AG04450 (cell line): Measurements from ENCODE around the gene TOR1A. TPM values are rescaled to one million over a fixed set of nuclear protein-coding genes. Genes with fewer than 3 reads are reported as not detected.

ENCODE experiments used
- CTCF ChIA-PET: fragments of 300-600, 350-600 bp; formaldehyde crosslinking; extraction: SDS; loops from one replicate; lab custom pipeline; 2022; ENCODE audit warnings: antibody characterized with exemption, inconsistent platforms; lab: Charles Lee
- POLR2A ChIA-PET: fragments of 350-600 bp; formaldehyde crosslinking; extraction: SDS; loops from one replicate; lab custom pipeline; 2021; ENCODE audit warnings: antibody characterized with exemption, inconsistent platforms; lab: Yijun Ruan, JAX
- DNase-seq: peaks from one replicate; pipeline ENCODE4 v3.0.0-alpha.2; 2011; ENCODE audit warnings: low read depth, low spot score
- H3K27ac ChIP-seq: one replicate; pipeline ENCODE4 v1.5.1; 2012; ENCODE audit warnings: low read depth, low read length, control low read depth
- H3K27me3 ChIP-seq: one replicate; pipeline ENCODE4 v1.6.0; 2012; ENCODE audit warnings: low read length; ENCODE audit not compliant: control insufficient read depth, insufficient read depth
- H3K4me3 ChIP-seq: 2 replicates; pipeline ENCODE4 v1.5.1; 2011; ENCODE audit warnings: mild to moderate bottlenecking, low read depth, low read length, control low read depth
- H3K9me3 ChIP-seq: 2 replicates; pipeline ENCODE4 v1.5.1; 2012; ENCODE audit warnings: low read length; ENCODE audit not compliant: control insufficient read depth, insufficient read depth
- polyA plus RNA-seq: library from polyadenylated mRNA; depleted of rRNA; stranded (reverse); fragments of >200 nt; gene quantifications from 2 replicates; pipeline ENCODE4 v1.2.3, GENCODE V29; 2011
- TF ChIP-seq, protein P1 (sequence below): IDR thresholded peaks from 2 replicates; pipeline ENCODE4 v1.5.1; 2011; ENCODE audit warnings: low read depth, low read length, control low read depth, inconsistent platforms

The TOR1A gene
- polyA plus RNA-seq, 1 experiment: 78.5 TPM

DNA sequence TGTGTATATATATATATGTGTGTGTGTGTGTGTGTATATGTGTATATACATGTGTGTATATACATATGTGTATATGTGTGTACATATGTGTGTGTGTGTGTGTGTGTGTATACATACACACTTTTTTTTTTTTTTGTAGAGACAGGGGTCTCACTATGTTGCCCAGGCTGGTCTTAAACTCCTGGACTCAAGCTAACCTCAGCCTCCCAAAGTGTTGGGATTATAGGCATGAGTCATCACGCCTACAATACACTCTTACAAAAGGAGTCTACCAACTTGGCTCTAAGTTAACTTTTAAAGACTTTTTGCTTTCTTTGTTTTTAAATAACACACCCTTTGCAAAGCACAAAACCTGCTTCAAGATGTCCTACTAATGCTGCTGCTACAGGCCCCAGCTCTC, 9.0 kb upstream of the TOR1A start:
- no peak for DNase-seq
- TF ChIP-seq, protein P1, sequence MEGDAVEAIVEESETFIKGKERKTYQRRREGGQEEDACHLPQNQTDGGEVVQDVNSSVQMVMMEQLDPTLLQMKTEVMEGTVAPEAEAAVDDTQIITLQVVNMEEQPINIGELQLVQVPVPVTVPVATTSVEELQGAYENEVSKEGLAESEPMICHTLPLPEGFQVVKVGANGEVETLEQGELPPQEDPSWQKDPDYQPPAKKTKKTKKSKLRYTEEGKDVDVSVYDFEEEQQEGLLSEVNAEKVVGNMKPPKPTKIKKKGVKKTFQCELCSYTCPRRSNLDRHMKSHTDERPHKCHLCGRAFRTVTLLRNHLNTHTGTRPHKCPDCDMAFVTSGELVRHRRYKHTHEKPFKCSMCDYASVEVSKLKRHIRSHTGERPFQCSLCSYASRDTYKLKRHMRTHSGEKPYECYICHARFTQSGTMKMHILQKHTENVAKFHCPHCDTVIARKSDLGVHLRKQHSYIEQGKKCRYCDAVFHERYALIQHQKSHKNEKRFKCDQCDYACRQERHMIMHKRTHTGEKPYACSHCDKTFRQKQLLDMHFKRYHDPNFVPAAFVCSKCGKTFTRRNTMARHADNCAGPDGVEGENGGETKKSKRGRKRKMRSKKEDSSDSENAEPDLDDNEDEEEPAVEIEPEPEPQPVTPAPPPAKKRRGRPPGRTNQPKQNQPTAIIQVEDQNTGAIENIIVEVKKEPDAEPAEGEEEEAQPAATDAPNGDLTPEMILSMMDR: no peak
- no peak overlapping the region for H3K27ac ChIP-seq
- H3K27me3 ChIP-seq: no peaks in the 10 kb centered on the region
- H3K4me3 ChIP-seq: no peak overlapping the region
- CTCF ChIA-PET: no interaction called here
- no peaks in the 10 kb centered on the region; the same call in 1 of the 2 replicates for H3K9me3 ChIP-seq
- POLR2A ChIA-PET: no interaction called here

DNA sequence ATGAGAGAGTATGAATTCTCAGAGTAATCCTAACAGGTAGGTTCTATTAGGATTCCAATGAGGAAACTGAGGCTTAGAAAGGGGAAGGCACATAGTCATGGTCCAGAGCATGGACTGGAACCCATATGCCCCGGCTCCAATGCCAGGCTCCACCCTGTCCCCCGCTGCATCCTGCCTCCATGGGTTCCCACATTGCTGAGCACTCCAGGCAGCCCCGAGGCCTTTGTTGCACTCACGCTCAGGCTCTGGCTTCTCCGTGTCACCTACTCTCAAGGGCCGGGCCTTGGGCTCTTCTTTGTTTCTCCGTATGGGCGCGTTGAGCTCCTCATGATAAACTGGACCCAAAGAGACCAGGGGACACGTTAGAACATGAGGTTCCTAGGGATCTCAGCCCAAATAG, 5.0 kb upstream of the TOR1A start:
- POLR2A ChIA-PET: no interaction called here
- Histone ChIP-seq H3K27me3 (no peaks in the 10 kb centered on the region), H3K27ac (no peak overlapping the region), H3K4me3 (no peak overlapping the region), H3K9me3 (no peaks in the 10 kb centered on the region)
- TF ChIP-seq, protein P1: no peak
- CTCF ChIA-PET: interaction anchor here (0.6 kb wide), 1 partner anchor 102 kb away, joined by 5 read pairs; no protein-coding TSS in a partner anchor
- no peak for DNase-seq

DNA sequence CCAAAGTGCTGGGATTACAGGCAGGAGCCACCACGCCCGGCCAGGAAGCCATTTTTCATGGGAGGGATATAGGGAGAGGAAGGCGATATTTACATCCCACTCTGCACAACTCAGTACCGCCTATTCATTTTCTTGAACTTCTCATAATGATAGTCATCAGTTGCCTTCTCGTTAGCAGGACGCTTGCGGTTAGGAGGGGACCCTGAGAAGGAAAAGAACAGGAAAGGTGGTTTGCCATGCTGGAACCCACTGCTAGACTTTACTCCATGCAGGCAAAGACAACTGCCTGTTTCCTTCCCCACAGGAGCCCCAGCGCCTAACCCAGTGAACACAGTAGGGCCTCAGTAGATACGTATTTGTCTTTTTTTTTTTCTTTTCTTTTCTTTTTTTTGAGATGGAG, 4.1 kb upstream of the TOR1A start:
- TF ChIP-seq, protein P1: no peak
- Histone ChIP-seq H3K27me3 (no peaks in the 10 kb centered on the region), H3K4me3 (no peak overlapping the region), H3K9me3 (no peaks in the 10 kb centered on the region), H3K27ac (no peak overlapping the region)
- ChIA-PET CTCF (no interaction called here), POLR2A (no interaction called here)
- no peak for DNase-seq

DNA sequence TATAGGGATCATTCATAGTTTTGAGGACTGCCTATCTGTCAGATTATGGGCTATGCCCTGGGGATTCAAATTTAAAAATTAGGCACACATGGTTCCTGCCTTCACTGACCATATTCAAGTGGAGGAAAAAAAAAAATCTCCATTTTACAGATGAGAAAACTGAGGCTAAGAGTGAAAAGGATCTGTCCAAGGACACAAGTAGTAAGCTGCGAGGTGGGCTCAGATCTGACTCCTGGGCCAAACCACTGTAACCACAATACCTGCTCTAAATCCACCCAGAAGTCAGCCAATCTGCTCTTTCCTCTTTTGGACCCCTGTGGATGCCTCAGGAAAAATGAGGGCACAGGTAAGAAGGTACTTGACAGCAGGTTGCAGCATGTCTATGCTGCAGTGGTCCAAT, 2.8 kb upstream of the TOR1A start:
- Histone ChIP-seq H3K27ac (no peak overlapping the region), H3K9me3 (no peaks in the 10 kb centered on the region), H3K27me3 (no peaks in the 10 kb centered on the region), H3K4me3 (no peak overlapping the region)
- POLR2A ChIA-PET: no interaction called here
- DNase-seq: no peak
- CTCF ChIA-PET: no interaction called here
- TF ChIP-seq, protein P1: no peak

DNA sequence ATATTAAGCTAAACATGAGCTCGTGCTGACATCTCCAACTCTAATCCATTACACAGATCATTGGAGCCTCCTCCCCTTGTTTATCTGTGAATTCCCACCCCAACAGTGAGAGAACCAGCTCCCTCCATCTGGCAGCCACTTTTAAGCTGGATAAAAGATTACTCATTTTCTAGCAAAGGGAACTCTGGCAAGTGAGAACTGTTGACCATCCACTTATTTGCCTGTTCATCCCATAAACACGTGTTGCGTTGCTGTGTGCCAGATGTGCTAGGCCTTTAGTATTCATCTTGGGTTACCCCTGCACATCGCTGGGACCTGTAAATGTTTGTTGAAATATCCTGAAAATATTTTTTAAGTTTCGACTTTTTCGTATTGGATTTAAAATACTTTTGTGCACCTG, 2.4 kb upstream of the TOR1A start:
- TF ChIP-seq, protein P1: no peak
- Histone ChIP-seq H3K27ac (peak overlapping the region; percentile 21), H3K4me3 (no peak overlapping the region), H3K9me3 (no peaks in the 10 kb centered on the region), H3K27me3 (no peaks in the 10 kb centered on the region)
- ChIA-PET CTCF (no interaction called here), POLR2A (interaction anchor here (0.6 kb wide), 1 partner anchor 418 kb away, joined by 3 read pairs; no protein-coding TSS in a partner anchor)
- DNase-seq: no peak
